Upper lobe of right lung (tissue), 1 donor: ENCODE data around the gene L3MBTL2. TPM values are rescaled to one million over a fixed set of nuclear protein-coding genes. Genes with fewer than 3 reads are reported as not detected.

ENCODE experiments used
- ATAC-seq: fragments of 200-7000 bp; cut with Tn5 transposase; one replicate; pipeline ENCODE4 v1.9.1; 2020; ENCODE audit warnings: mild to moderate bottlenecking, moderate library complexity
- DNase-seq: peaks from one replicate; pipeline ENCODE4 v3.0.0-alpha.2; 2020
- H3K27ac ChIP-seq: fragments of 200-600 bp; one replicate; pipeline ENCODE4 v1.8.0; 2022
- H3K27me3 ChIP-seq: fragments of 200-600 bp; one replicate; pipeline ENCODE4 v1.8.0; 2022; ENCODE audit warnings: mild to moderate bottlenecking
- H3K36me3 ChIP-seq: fragments of 200-600 bp; one replicate; pipeline ENCODE4 v1.8.0; 2022
- H3K4me1 ChIP-seq: fragments of 200-600 bp; one replicate; pipeline ENCODE4 v1.8.0; 2022
- H3K4me3 ChIP-seq: fragments of 200-600 bp; one replicate; pipeline ENCODE4 v1.8.0; 2022; ENCODE audit warnings: mild to moderate bottlenecking
- H3K9me3 ChIP-seq: fragments of 200-600 bp; one replicate; pipeline ENCODE4 v1.8.0; 2022
- CTCF ChIP-seq: fragments of 200-600 bp; IDR thresholded peaks from one replicate; pipeline ENCODE4 v1.8.0; 2022; ENCODE audit warnings: antibody characterized with exemption
- intact Hi-C: fragments of 100-400 bp; cut with DNase I; formaldehyde crosslinking; loops from one replicate; pipeline ENCODE4 v1.11.0; 2022
- long read RNA-seq: library from polyadenylated mRNA; unstranded; transcript quantifications from one replicate; pipeline ENCODE4 v2.0.0, GENCODE V29; 2021
- total RNA-seq: library from RNA; stranded (reverse); fragmentation: NEBNext Ultra II Directional; extraction: Animal tissue kit (Norgen Biotek cat#: 25700); gene quantifications from one replicate; pipeline ENCODE4 v1.2.1, GENCODE V29; 2021
- donor health status: DM: no; HTN: yes; CAD: no; lungs with severe emphysema.

L3MBTL2 gene
- 24.0 TPM for total RNA-seq
- long read RNA-seq, transcript L3MBTL2-201 (17 exons, 3,296 nt), result major isoform, 43 of 64 reads
- long read RNA-seq, partial matches to known transcripts, result 4 of 64 reads
- long read RNA-seq, other reads (novel, unspliced or antisense), result 17 of 64 reads

- Histone ChIP-seq H3K9me3 (no peaks in the 10 kb centered on the region), H3K27ac (peak within 1 kb of the TSS; percentile 76), H3K27me3 (no peaks in the 10 kb centered on the region), H3K4me1 (peaks cover 6% of the 10 kb centered on the region), H3K4me3 (peak within 1 kb of the TSS; percentile 87), H3K36me3 (no peaks in the 10 kb centered on the region)
- TF ChIP-seq CTCF, result no peak
- intact Hi-C loops, result no loop called here
- DNase-seq (peak; percentile 99), ATAC-seq (peak; percentile 100)
Observed at GRCh38 chr22:41204992-41205900, at the start of gene L3MBTL2. L3MBTL2 (plus strand) TSS chr22:41205312; CDS start chr22:41205363, 51 bp downstream.

DNA sequence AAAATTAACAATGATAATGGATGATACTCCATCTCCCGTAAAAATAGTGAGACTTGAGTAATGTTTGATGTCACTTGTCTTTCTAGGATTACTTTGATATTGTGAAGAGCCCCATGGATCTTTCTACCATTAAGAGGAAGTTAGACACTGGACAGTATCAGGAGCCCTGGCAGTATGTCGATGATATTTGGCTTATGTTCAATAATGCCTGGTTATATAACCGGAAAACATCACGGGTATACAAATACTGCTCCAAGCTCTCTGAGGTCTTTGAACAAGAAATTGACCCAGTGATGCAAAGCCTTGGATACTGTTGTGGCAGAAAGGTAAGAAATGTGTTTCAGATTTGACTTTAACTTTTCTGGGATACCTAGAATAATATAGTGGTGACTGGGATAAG, 48.0 kb upstream of the L3MBTL2 start:
- Histone ChIP-seq H3K4me1 (no peaks in the 10 kb centered on the region), H3K4me3 (no peak overlapping the region), H3K27me3 (no peaks in the 10 kb centered on the region), H3K27ac (no peak overlapping the region), H3K36me3 (peaks cover 100% of the 10 kb centered on the region), H3K9me3 (no peaks in the 10 kb centered on the region)
- TF ChIP-seq CTCF, result no peak
- ATAC-seq (no peak), DNase-seq (no peak)
- intact Hi-C loops, result no loop called here

GRCh38 chr22:41169157-41169556, 36.0 kb upstream of the L3MBTL2 start:
- no peak for DNase-seq
- peaks cover 99% of the 10 kb centered on the region for H3K36me3 ChIP-seq
- no peak for TF ChIP-seq CTCF

DNA sequence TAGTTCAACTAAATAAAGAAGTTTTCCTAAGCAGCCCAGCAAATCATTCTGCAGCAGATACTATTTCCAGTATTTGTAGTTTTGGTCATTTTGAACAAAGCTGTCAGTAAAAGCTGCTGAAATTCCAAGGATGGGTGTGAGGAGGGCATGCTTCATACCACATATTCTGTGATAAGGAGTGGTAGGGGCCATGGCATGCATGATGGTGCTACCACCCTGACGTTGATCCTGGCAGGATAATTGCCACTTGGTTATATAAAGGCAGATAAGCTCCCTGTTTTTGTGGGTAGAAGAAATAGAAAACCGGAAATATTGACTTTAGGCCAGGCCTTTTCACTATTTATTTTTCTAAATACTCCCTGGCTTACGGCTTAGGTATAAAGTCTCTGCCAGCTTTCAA, 33.1 kb upstream of the L3MBTL2 start:
- intact Hi-C loops, result no loop called here
- ATAC-seq (peak; percentile 70), DNase-seq (no peak)
- H3K27ac ChIP-seq, result peak overlapping the region; percentile 43
- TF ChIP-seq CTCF, result no peak
- H3K27me3 ChIP-seq, result no peaks in the 10 kb centered on the region
- H3K36me3 ChIP-seq, result peaks cover 99% of the 10 kb centered on the region
- no peaks in the 10 kb centered on the region for H3K9me3 ChIP-seq
- H3K4me3 ChIP-seq, result no peak overlapping the region
- peaks cover 6% of the 10 kb centered on the region for H3K4me1 ChIP-seq

More at GRCh38 chr22:41169157-41169556, 36.0 kb upstream of the L3MBTL2 start:
- H3K4me3 ChIP-seq, result no peak overlapping the region
- ATAC-seq, result no peak
- H3K27me3 ChIP-seq, result no peaks in the 10 kb centered on the region
- intact Hi-C loops, result no loop called here
- H3K27ac ChIP-seq, result no peak overlapping the region
- no peaks in the 10 kb centered on the region for H3K9me3 ChIP-seq
- H3K4me1 ChIP-seq, result peaks cover 6% of the 10 kb centered on the region

- no peak for DNase-seq
- Histone ChIP-seq H3K27me3 (no peaks in the 10 kb centered on the region), H3K4me3 (no peak overlapping the region), H3K36me3 (peaks cover 88% of the 10 kb centered on the region), H3K27ac (peak overlapping the region; percentile 6), H3K4me1 (peaks cover 6% of the 10 kb centered on the region), H3K9me3 (no peaks in the 10 kb centered on the region)
- intact Hi-C loops, result no loop called here
- no peak for TF ChIP-seq CTCF
- ATAC-seq, result peak; percentile 13
Observed at GRCh38 chr22:41175546-41175945, 29.6 kb upstream of the L3MBTL2 start.
